Measurements from ENCODE around the gene DNAAF8.

DNAAF8 gene

GRCh38 chr16:4691666-4692412, 42.5 kb upstream of the DNAAF8 start:
- TF ChIP-seq CTCF (IDR thresholded peaks at IDR 0.05; ENCODE audit: borderline replicate concordance, control extremely low read depth, extremely low read depth, insufficient read depth, missing control alignments) = no peak
- no peak for DNase-seq (ENCODE audit: low spot score)
- in situ Hi-C loops (cut with MboI; ENCODE audit: low sequenced_read_pairs, unreplicated experiment) = no loop called here

- peak; percentile 63 for DNase-seq (ENCODE audit: low spot score)
- in situ Hi-C loops (cut with MboI; ENCODE audit: low sequenced_read_pairs, unreplicated experiment) = no loop called here
- TF ChIP-seq CTCF (IDR thresholded peaks at IDR 0.05; ENCODE audit: borderline replicate concordance, control extremely low read depth, extremely low read depth, insufficient read depth, missing control alignments) = no peak
Observed at GRCh38 chr16:4692460-4693295, 41.7 kb upstream of the DNAAF8 start.

- DNase-seq (ENCODE audit: low spot score) = peak; percentile 99
- in situ Hi-C loops (cut with MboI; ENCODE audit: low sequenced_read_pairs, unreplicated experiment) = no loop called here
- peak; percentile 29 for TF ChIP-seq CTCF (IDR thresholded peaks at IDR 0.05; ENCODE audit: borderline replicate concordance, control extremely low read depth, extremely low read depth, insufficient read depth, missing control alignments)
Observed at GRCh38 chr16:4693296-4693955, 40.9 kb upstream of the DNAAF8 start, which contains the start of gene NUDT16L1. Gene NUDT16L1, plus strand, starts transcription at chr16:4693562. Its CDS starts 165 bp downstream, at chr16:4693727.

- DNase-seq (ENCODE audit: low spot score) = peak; percentile 86
- in situ Hi-C loops (cut with MboI; ENCODE audit: low sequenced_read_pairs, unreplicated experiment) = no loop called here
- TF ChIP-seq CTCF (IDR thresholded peaks at IDR 0.05; ENCODE audit: borderline replicate concordance, control extremely low read depth, extremely low read depth, insufficient read depth, missing control alignments) = no peak
Observed at GRCh38 chr16:4693956-4694641, 40.2 kb upstream of the DNAAF8 start.

- no peak for DNase-seq (ENCODE audit: low spot score)
- in situ Hi-C loops (cut with MboI; ENCODE audit: low sequenced_read_pairs, unreplicated experiment) = no loop called here
- no peak for TF ChIP-seq CTCF (IDR thresholded peaks at IDR 0.05; ENCODE audit: borderline replicate concordance, control extremely low read depth, extremely low read depth, insufficient read depth, missing control alignments)
Observed at GRCh38 chr16:4694642-4695451, 39.5 kb upstream of the DNAAF8 start.
